CD4-positive, CD25-positive, alpha-beta regulatory T cell (primary cell): Measurements from ENCODE around the gene CXXC5. TPM values are rescaled to one million over a fixed set of nuclear protein-coding genes. Genes with fewer than 3 reads are reported as not detected.
"Not testable (repeated sequence)": the region's sequence is repeated elsewhere in the genome, so short reads cannot be mapped to it uniquely, and the experiment has no call there.

Experiments used
- ATAC-seq, 2 donors: fragments of 150-1000 bp; cut with Tn5 transposase; one replicate each; pipeline ENCODE4 v1.10.0; 2021; ENCODE audit warnings: low read depth in 2 of 2, moderate number of reproducible peaks in 2 of 2, moderate library complexity in 1 of 2
- DNase-seq, 3 donors: peaks; one replicate each; pipeline versions ENCODE4 v3.0.0 to v3.0.0-alpha.2; 2012 to 2022; ENCODE audit warnings: mixed read lengths in 1 of 3
- H3K27ac ChIP-seq: one replicate; pipeline ENCODE4 v1.7.0; 2013; ENCODE audit warnings: mild to moderate bottlenecking, low read length; ENCODE audit not compliant: insufficient read depth, poor library complexity, severe bottlenecking
- H3K27me3 ChIP-seq: one replicate; pipeline ENCODE4 v1.7.0; 2013; ENCODE audit warnings: low read length; ENCODE audit not compliant: control insufficient read depth, insufficient read depth
- H3K36me3 ChIP-seq: one replicate; pipeline ENCODE4 v1.7.0; 2013; ENCODE audit warnings: mild to moderate bottlenecking, low read length, moderate library complexity; ENCODE audit not compliant: control insufficient read depth, insufficient read depth
- H3K4me1 ChIP-seq: 2 replicates; pipeline ENCODE4 v1.7.0; 2013; ENCODE audit warnings: mild to moderate bottlenecking, low read length; ENCODE audit not compliant: insufficient read depth, control insufficient read depth, poor library complexity, severe bottlenecking
- H3K4me3 ChIP-seq: one replicate; pipeline ENCODE4 v1.7.0; 2013; ENCODE audit warnings: low read depth, mild to moderate bottlenecking, low read length, moderate library complexity
- H3K9me3 ChIP-seq, 2 experiments: 1 replicate in 1 of 2; 2 replicates in 1 of 2; pipeline ENCODE4 v1.7.0; 2013; ENCODE audit warnings: low read length in 2 of 2, mild to moderate bottlenecking in 1 of 2, moderate library complexity in 1 of 2; ENCODE audit not compliant: control insufficient read depth in 2 of 2
- H3K27ac Mint-ChIP-seq, 3 donors: one replicate each; pipeline ENCODE4 v1.8.0; 2020 to 2022; ENCODE audit warnings: mild to moderate bottlenecking in 3 of 3, mixed read lengths in 3 of 3, moderate library complexity in 2 of 3
- H3K27me3 Mint-ChIP-seq: one replicate; pipeline ENCODE4 v1.8.0; 2022; ENCODE audit warnings: mild to moderate bottlenecking, mixed read lengths
- H3K36me3 Mint-ChIP-seq: one replicate; pipeline ENCODE4 v1.8.0; 2020; ENCODE audit warnings: mixed read lengths
- H3K4me1 Mint-ChIP-seq, 4 donors: one replicate each; pipeline ENCODE4 v1.8.0; 2020 to 2022; ENCODE audit warnings: mixed read lengths in 4 of 4, mild to moderate bottlenecking in 1 of 4
- H3K4me3 Mint-ChIP-seq, 4 donors: one replicate each; pipeline ENCODE4 v1.8.0; 2020 to 2022; ENCODE audit warnings: mild to moderate bottlenecking in 4 of 4, mixed read lengths in 4 of 4, moderate library complexity in 3 of 4
- H3K9me3 Mint-ChIP-seq, 7 donors: one replicate each; pipeline ENCODE4 v1.8.0; 2020 to 2022; ENCODE audit warnings: mixed read lengths in 7 of 7, mild to moderate bottlenecking in 3 of 7, moderate library complexity in 2 of 7
- polyA plus RNA-seq, 4 donors: library from polyadenylated mRNA; unstranded; fragments of 300-500 nt; fragmentation: Illumina TruSeq; gene quantifications; one replicate each; pipeline ENCODE4 v1.2.3, GENCODE V29; 2021
- total RNA-seq: library from RNA; stranded (reverse); gene quantifications from one replicate; pipeline ENCODE4 v1.2.3, GENCODE V29; 2022

CXXC5 gene
- total and polyA plus RNA-seq, 5 donors from 2014 or later: 4.6 to 12.7 (median 8.0) TPM

GRCh38 chr5:139708877-139709581 is 60.9 kb downstream of the CXXC5 start:
- Histone ChIP-seq H3K9me3 (no peaks in the 10 kb centered on the region), H3K27me3 (peaks cover 8% of the 10 kb centered on the region), H3K27ac (peak overlapping the region; percentile 33), H3K4me1 (peaks cover 26% of the 10 kb centered on the region), H3K4me3 (no peak overlapping the region), H3K36me3 (no peaks in the 10 kb centered on the region)
- H3K4me1 Mint-ChIP-seq: peaks cover 0 to 46% (median 7%) of the 10 kb centered on the region in 4 donors
- H3K36me3 Mint-ChIP-seq: no peaks in the 10 kb centered on the region
- no peak for DNase-seq
- peak overlapping the region in 1 of 3 donors; percentile 80 for H3K27ac Mint-ChIP-seq
- peaks cover 0 to 2% (median 0%) of the 10 kb centered on the region in 7 donors for H3K9me3 Mint-ChIP-seq
- peaks cover 20% of the 10 kb centered on the region for H3K27me3 Mint-ChIP-seq
- no peak for ATAC-seq
- peak overlapping the region; percentile 22 to 80 (median 54) for H3K4me3 Mint-ChIP-seq

- Histone ChIP-seq H3K27me3 (peaks cover 8% of the 10 kb centered on the region), H3K36me3 (no peaks in the 10 kb centered on the region), H3K27ac (peak overlapping the region; percentile 47), H3K9me3 (no peaks in the 10 kb centered on the region), H3K4me3 (no peak overlapping the region), H3K4me1 (peaks cover 26% of the 10 kb centered on the region)
- Mint-ChIP-seq H3K4me3 (peak overlapping the region in 3 of 4 donors; percentile 66 to 86 (median 69)), H3K27me3 (peaks cover 22% of the 10 kb centered on the region), H3K36me3 (no peaks in the 10 kb centered on the region), H3K27ac (peak overlapping the region in 2 of 3 donors; percentile 42 to 80), H3K4me1 (peaks cover 0 to 46% (median 7%) of the 10 kb centered on the region in 4 donors), H3K9me3 (peaks cover 0 to 2% (median 0%) of the 10 kb centered on the region in 7 donors)
- DNase-seq (no peak), ATAC-seq (no peak)
These were observed 61.6 kb downstream of the CXXC5 start for GRCh38 chr5:139709582-139710318.

DNA sequence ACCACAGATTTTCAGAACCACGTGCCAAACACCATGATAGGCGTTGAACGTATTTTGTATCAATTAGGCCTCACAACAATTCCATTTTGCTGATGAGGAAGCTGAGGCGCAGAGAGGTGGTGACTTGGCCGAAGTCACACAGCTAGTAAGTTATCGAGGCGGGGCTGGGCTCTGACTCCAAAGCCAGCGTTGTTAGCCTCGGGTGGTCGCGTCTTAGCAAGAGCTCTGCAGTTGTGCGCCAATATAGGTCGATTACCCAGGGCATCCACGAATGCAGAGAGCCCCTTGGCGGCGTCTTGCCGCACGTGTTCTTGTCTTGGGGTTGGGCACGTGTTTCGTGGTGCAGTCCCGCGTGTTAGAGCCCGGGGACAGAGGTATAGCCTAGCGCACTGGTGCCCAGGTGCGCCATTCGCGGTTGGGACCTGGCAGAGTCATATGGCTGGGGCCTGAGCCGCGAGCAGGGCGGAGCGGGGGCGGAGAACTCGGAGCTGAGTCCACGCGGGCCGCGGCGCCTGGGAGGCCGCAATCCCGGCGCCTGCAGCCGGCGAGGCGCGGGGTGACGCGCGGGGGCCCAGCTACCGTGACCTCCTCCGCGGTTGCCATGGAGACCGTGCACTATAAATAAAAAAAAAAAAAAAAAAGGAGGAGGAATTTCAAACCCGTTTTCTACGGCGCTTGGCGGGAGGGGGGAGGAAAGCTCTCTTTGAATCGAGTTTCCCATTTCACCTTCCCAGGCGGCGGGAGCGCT is 62.3 kb downstream of the CXXC5 start:
- DNase-seq (peak; percentile 47 to 59 (median 58)), ATAC-seq (peak; percentile 30 to 44)
- no peaks in the 10 kb centered on the region for H3K9me3 ChIP-seq
- Mint-ChIP-seq H3K27me3 (peaks cover 29% of the 10 kb centered on the region), H3K4me3 (peak overlapping the region; percentile 55 to 86 (median 68)), H3K36me3 (no peaks in the 10 kb centered on the region), H3K4me1 (peaks cover 0 to 44% (median 7%) of the 10 kb centered on the region in 4 donors), H3K9me3 (peaks cover 0 to 2% (median 0%) of the 10 kb centered on the region in 7 donors), H3K27ac (peak overlapping the region in 2 of 3 donors; percentile 42 to 80)
- H3K4me1 ChIP-seq: peaks cover 26% of the 10 kb centered on the region
- H3K4me3 ChIP-seq: no peak overlapping the region
- H3K27me3 ChIP-seq: peaks cover 8% of the 10 kb centered on the region
- peak overlapping the region; percentile 47 for H3K27ac ChIP-seq
- no peaks in the 10 kb centered on the region for H3K36me3 ChIP-seq

- Mint-ChIP-seq H3K27me3 (peaks cover 32% of the 10 kb centered on the region), H3K4me3 (peak overlapping the region; percentile 67 to 90 (median 82)), H3K4me1 (peaks cover 0 to 43% (median 7%) of the 10 kb centered on the region in 4 donors), H3K36me3 (no peaks in the 10 kb centered on the region), H3K27ac (no peak overlapping the region), H3K9me3 (peaks cover 0 to 2% (median 0%) of the 10 kb centered on the region in 7 donors)
- Histone ChIP-seq H3K4me3 (peak overlapping the region; percentile 55), H3K27ac (no peak overlapping the region), H3K27me3 (peaks cover 10% of the 10 kb centered on the region), H3K9me3 (no peaks in the 10 kb centered on the region), H3K4me1 (peaks cover 26% of the 10 kb centered on the region), H3K36me3 (no peaks in the 10 kb centered on the region)
- DNase-seq (peak; percentile 33 to 65 (median 37)), ATAC-seq (peak; percentile 50 to 52)
These were observed 63.1 kb downstream of the CXXC5 start for GRCh38 chr5:139711067-139711905.

DNA sequence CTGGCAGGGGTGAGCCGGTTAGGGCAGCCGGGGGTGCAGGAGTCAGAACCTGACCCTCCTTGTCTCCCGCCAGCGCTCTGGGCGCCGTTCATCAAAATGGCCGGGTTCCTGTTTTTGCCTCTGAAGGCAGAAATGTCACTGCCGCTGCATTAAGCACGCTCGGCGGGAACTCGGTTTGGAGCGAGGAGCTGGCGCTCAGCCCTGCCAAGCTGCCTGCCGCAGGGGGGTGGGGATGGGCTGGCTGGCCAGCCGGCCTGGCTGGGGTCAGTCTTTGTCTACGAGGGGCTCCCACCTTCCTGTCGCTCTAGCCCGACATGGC is 63.7 kb downstream of the CXXC5 start:
- Mint-ChIP-seq H3K4me3 (peak overlapping the region; percentile 67 to 90 (median 82)), H3K27ac (peak overlapping the region in 1 of 3 donors; percentile 14), H3K27me3 (peaks cover 32% of the 10 kb centered on the region), H3K36me3 (no peaks in the 10 kb centered on the region), H3K9me3 (peaks cover 0 to 2% (median 0%) of the 10 kb centered on the region in 7 donors), H3K4me1 (peaks cover 0 to 39% (median 7%) of the 10 kb centered on the region in 4 donors)
- Histone ChIP-seq H3K4me3 (no peak overlapping the region), H3K4me1 (peaks cover 26% of the 10 kb centered on the region), H3K36me3 (no peaks in the 10 kb centered on the region), H3K27me3 (peaks cover 10% of the 10 kb centered on the region), H3K27ac (no peak overlapping the region), H3K9me3 (no peaks in the 10 kb centered on the region)
- DNase-seq: no peak
- ATAC-seq: no peak

- Histone ChIP-seq H3K4me3 (no peak overlapping the region), H3K9me3 (no peaks in the 10 kb centered on the region), H3K27me3 (peaks cover 10% of the 10 kb centered on the region), H3K4me1 (peaks cover 26% of the 10 kb centered on the region), H3K27ac (no peak overlapping the region), H3K36me3 (no peaks in the 10 kb centered on the region)
- H3K27me3 Mint-ChIP-seq: peaks cover 32% of the 10 kb centered on the region
- H3K4me1 Mint-ChIP-seq: peaks cover 0 to 35% (median 7%) of the 10 kb centered on the region in 4 donors
- ATAC-seq (no peak), DNase-seq (no peak)
- no peaks in the 10 kb centered on the region for H3K36me3 Mint-ChIP-seq
- peaks cover 0 to 2% (median 0%) of the 10 kb centered on the region in 7 donors for H3K9me3 Mint-ChIP-seq
- H3K4me3 Mint-ChIP-seq: peak overlapping the region in 2 of 4 donors; percentile 15 to 31
- peak overlapping the region in 1 of 3 donors; percentile 33 for H3K27ac Mint-ChIP-seq
These were observed 64.3 kb downstream of the CXXC5 start for GRCh38 chr5:139712412-139712811.

GRCh38 chr5:139713898-139714297 is 65.7 kb downstream of the CXXC5 start:
- H3K4me1 Mint-ChIP-seq: peaks cover 0 to 20% (median 4%) of the 10 kb centered on the region in 4 donors
- H3K4me1 ChIP-seq: peaks cover 26% of the 10 kb centered on the region
- ATAC-seq, H3K36me3 ChIP-seq, H3K27ac ChIP-seq, H3K27me3 ChIP-seq, H3K9me3 ChIP-seq, H3K36me3 Mint-ChIP-seq, DNase-seq, H3K27ac Mint-ChIP-seq, H3K9me3 Mint-ChIP-seq, H3K4me3 ChIP-seq: not testable (repeated sequence)
- H3K4me3 Mint-ChIP-seq: peak overlapping the region in 1 of 4 donors; percentile 6
- H3K27me3 Mint-ChIP-seq: peaks cover 28% of the 10 kb centered on the region
